ENCODE results near the gene PACRG.

Gene PACRG

DNA sequence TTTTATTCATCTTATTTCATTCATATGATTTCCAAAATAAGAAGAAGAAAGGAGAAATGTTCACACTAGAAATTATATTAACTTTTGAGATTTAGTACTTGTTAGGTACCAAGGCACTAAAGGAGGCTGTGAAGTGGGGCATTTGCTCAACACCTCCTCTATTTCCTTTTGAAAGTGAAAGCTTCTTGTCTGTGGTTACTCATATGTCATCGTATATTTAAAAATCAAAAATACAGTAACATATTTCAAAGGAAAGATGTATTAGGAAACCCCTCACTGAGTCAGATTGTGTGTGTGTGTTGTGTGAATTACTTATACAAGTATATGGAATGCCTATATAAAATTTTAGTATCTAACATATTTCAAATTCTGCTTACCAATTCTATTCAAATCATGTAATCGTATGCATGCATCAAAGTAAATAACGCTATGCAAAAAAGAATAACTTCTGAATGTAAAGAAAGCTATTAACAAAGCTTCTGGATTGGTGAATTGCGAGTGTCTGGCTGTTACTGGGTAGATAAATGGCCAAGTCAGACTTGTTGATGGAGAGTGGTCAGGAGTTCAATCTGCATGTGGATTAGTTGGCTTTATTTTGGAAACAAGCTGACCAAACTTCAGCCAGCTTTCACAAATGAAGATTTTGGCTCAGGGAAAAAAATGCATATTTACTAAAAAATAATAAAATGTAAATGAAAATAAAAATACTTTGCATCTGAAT, 70.9 kb downstream of the PACRG start:
- CTCF ChIA-PET: no interaction called here
- no peak overlapping the region for H3K4me3 ChIP-seq (ENCODE audit: low read depth, low read length)
- POLR2A ChIA-PET: no interaction called here
- DNase-seq (ENCODE audit: low read depth, low spot score): no peak
- no peak for TF ChIP-seq CTCF (IDR thresholded peaks at IDR 0.05; ENCODE audit: insufficient read depth, low read length, missing control alignments)

DNA sequence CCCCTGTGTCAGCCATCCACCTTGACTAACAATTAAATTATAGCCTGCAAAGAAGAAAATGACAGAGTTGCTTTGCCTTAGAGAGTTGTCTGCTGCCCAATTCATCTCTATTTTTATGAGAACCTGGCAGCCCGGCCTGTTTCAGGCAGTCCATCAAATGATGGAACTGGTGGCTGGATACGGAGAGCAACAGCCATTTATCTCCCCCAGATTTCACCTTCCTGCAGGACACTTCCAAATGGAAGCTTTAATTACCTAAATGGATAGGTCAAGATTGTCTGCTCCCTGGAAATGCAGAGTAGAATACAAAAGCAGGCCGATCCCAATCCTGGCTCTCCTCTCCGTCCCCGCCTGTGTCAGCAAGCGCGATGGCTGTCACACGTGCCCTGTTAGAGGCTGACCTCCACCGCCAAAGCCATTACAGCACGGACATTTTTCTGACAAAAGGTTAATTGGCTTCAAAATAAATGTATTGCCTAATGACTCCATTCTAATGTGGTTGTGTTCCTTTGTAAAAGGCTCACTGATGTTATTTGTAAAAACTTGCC, 86.7 kb downstream of the PACRG start:
- ChIA-PET CTCF (no interaction called here), POLR2A (no interaction called here)
- no peak for TF ChIP-seq CTCF (IDR thresholded peaks at IDR 0.05; ENCODE audit: insufficient read depth, low read length, missing control alignments)
- DNase-seq (ENCODE audit: low read depth, low spot score): no peak
- no peak overlapping the region for H3K4me3 ChIP-seq (ENCODE audit: low read depth, low read length)

DNA sequence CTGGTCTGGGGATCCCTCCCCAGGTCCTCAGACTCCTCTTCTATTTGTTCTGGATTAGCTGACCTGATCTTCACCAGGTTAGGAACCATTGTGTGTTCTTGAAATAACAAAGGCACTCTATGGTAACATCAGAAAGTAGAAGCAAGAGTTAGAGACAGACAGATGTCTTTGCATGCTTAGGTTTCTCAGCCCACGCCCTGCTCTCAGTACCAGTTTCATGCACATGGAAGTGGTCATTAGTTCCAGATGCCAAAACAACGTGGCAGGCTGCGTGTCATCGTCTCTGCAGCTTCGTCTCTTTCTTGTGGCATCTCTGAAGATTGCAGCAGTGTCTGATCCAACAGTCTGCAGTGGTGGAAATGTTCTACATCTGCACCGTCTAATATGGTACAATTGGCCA, 89.4 kb downstream of the PACRG start:
- POLR2A ChIA-PET: no interaction called here
- CTCF ChIA-PET: no interaction called here
- TF ChIP-seq CTCF (IDR thresholded peaks at IDR 0.05; ENCODE audit: insufficient read depth, low read length, missing control alignments): no peak
- no peak for DNase-seq (ENCODE audit: low read depth, low spot score)
- H3K4me3 ChIP-seq (ENCODE audit: low read depth, low read length): no peak overlapping the region

DNA sequence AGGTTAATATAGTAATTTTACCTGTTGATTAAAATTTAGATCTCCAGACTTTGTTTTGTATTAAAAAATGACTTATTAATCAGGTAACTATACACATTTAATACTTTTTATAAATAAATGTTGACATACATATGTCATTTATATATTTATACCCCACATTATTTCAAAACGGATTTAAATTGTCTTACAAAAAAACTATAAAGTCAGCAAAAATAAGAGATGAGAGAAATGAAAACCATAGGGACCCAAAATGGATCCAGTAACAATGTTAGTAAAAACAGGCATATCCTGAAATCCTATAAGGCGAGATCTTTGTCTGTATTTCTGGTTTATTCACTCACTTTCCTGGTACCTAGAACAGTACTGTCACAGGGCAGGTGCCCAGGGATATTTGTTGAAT, 91.5 kb downstream of the PACRG start:
- no peak overlapping the region for H3K4me3 ChIP-seq (ENCODE audit: low read depth, low read length)
- no peak for DNase-seq (ENCODE audit: low read depth, low spot score)
- no peak for TF ChIP-seq CTCF (IDR thresholded peaks at IDR 0.05; ENCODE audit: insufficient read depth, low read length, missing control alignments)
- POLR2A ChIA-PET: no interaction called here
- CTCF ChIA-PET: no interaction called here

- CTCF ChIA-PET: no interaction called here
- DNase-seq (ENCODE audit: low read depth, low spot score): no peak
- no peak overlapping the region for H3K4me3 ChIP-seq (ENCODE audit: low read depth, low read length)
- POLR2A ChIA-PET: no interaction called here
- TF ChIP-seq CTCF (IDR thresholded peaks at IDR 0.05; ENCODE audit: insufficient read depth, low read length, missing control alignments): no peak
These were observed 93.3 kb downstream of the PACRG start for GRCh38 chr6:162821102-162821501.

DNA sequence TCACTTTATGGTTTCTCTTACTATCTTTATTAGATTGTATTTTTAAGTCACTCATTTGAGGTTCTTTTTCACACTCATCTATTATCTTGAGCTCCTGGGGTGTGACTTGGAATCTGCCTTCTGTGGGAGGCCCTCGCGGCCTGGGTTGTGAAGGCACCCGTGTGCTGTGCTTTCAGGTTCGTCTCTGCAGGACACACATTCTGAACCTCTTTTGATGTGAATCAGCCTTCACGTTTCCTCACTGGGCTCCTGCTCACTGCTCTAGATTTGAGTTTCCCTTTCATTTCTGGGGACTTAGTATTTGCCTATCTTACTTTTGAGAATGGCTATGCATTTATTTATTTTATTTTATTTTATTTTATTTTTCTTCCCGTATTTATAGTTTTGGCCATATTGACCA, 97.8 kb downstream of the PACRG start:
- ChIA-PET CTCF (no interaction called here), POLR2A (no interaction called here)
- no peak for DNase-seq (ENCODE audit: low read depth, low spot score)
- no peak for TF ChIP-seq CTCF (IDR thresholded peaks at IDR 0.05; ENCODE audit: insufficient read depth, low read length, missing control alignments)
- H3K4me3 ChIP-seq (ENCODE audit: low read depth, low read length): no peak overlapping the region

All from AG04449 (cell line).